ENCODE measurements around the gene SPINK1. TPM values are rescaled to one million over a fixed set of nuclear protein-coding genes. Genes with fewer than 3 reads are reported as not detected.
"Not testable (repeated sequence)": the region's sequence is repeated elsewhere in the genome, so short reads cannot be mapped to it uniquely, and the experiment has no call there.

The SPINK1 gene
- total RNA-seq, 1 donor from 2014 or later: not detected

GRCh38 chr5:147822686-147823491 lies 8.6 kb downstream of the SPINK1 start:
- intact Hi-C loops (cut with DNase I): loop anchor here (2.0 kb wide), 1 partner anchor 194 kb away; no protein-coding TSS in a partner anchor
- no peaks in the 10 kb centered on the region for H3K4me1 ChIP-seq
- H3K27me3 ChIP-seq (ENCODE audit: low read depth): no peaks in the 10 kb centered on the region
- H3K9me3 ChIP-seq: no peaks in the 10 kb centered on the region
- no peaks in the 10 kb centered on the region for H3K36me3 ChIP-seq
- H3K27ac ChIP-seq: no peak overlapping the region
- DNase-seq (no peak), ATAC-seq (peak; percentile 90 to 92)
- peak; percentile 80 for TF ChIP-seq CTCF (IDR thresholded peaks at IDR 0.05)
- no peak overlapping the region for H3K4me3 ChIP-seq

- not testable (repeated sequence) for H3K9me3 ChIP-seq; H3K27me3 ChIP-seq (ENCODE audit: low read depth); DNase-seq; H3K27ac ChIP-seq; ATAC-seq; H3K4me3 ChIP-seq; H3K36me3 ChIP-seq; H3K4me1 ChIP-seq
- intact Hi-C loops (cut with DNase I): loop anchor here (2.0 kb wide), 1 partner anchor 193 kb away; no protein-coding TSS in a partner anchor
Observed at GRCh38 chr5:147822222-147822621, 9.2 kb downstream of the SPINK1 start.

GRCh38 chr5:147821766-147822165 lies 9.7 kb downstream of the SPINK1 start:
- Histone ChIP-seq H3K36me3 (no peaks in the 10 kb centered on the region), H3K4me1 (no peaks in the 10 kb centered on the region), H3K27me3 (ENCODE audit: low read depth) (no peaks in the 10 kb centered on the region), H3K4me3 (no peak overlapping the region), H3K27ac (no peak overlapping the region), H3K9me3 (no peaks in the 10 kb centered on the region)
- ATAC-seq (peak; percentile 36 to 78), DNase-seq (no peak)
- intact Hi-C loops (cut with DNase I): loop anchor here (2.0 kb wide), 1 partner anchor 193 kb away; no protein-coding TSS in a partner anchor
- no peak for TF ChIP-seq CTCF (IDR thresholded peaks at IDR 0.05)

GRCh38 chr5:147819261-147819770 lies 12.2 kb downstream of the SPINK1 start:
- no peak for ATAC-seq
- Histone ChIP-seq H3K27ac (no peak overlapping the region), H3K36me3 (no peaks in the 10 kb centered on the region), H3K27me3 (ENCODE audit: low read depth) (no peaks in the 10 kb centered on the region), H3K4me3 (no peak overlapping the region), H3K9me3 (no peaks in the 10 kb centered on the region), H3K4me1 (no peaks in the 10 kb centered on the region)
- TF ChIP-seq CTCF (IDR thresholded peaks at IDR 0.05): no peak
- no peak for DNase-seq
- intact Hi-C loops (cut with DNase I): no loop called here

- Histone ChIP-seq H3K27ac (no peak overlapping the region), H3K9me3 (no peaks in the 10 kb centered on the region), H3K4me3 (no peak overlapping the region), H3K36me3 (no peaks in the 10 kb centered on the region), H3K27me3 (ENCODE audit: low read depth) (no peaks in the 10 kb centered on the region), H3K4me1 (no peaks in the 10 kb centered on the region)
- no peak for DNase-seq
- no peak for TF ChIP-seq CTCF (IDR thresholded peaks at IDR 0.05)
- ATAC-seq: peak; percentile 69 to 79
- intact Hi-C loops (cut with DNase I): no loop called here
Observed at GRCh38 chr5:147818290-147818689, 13.2 kb downstream of the SPINK1 start.

- Histone ChIP-seq H3K4me3 (no peak overlapping the region), H3K9me3 (no peaks in the 10 kb centered on the region), H3K27me3 (ENCODE audit: low read depth) (no peaks in the 10 kb centered on the region), H3K36me3 (no peaks in the 10 kb centered on the region), H3K27ac (no peak overlapping the region), H3K4me1 (no peaks in the 10 kb centered on the region)
- ATAC-seq: no peak
- no peak for TF ChIP-seq CTCF (IDR thresholded peaks at IDR 0.05)
- intact Hi-C loops (cut with DNase I): no loop called here
- no peak for DNase-seq
Observed at GRCh38 chr5:147813696-147814095, 17.8 kb downstream of the SPINK1 start.

Measured in lower lobe of right lung (tissue), 2 donors.